Chondrocyte (in vitro differentiated cells): Measurements from ENCODE around the gene CCNJ. TPM values are rescaled to one million over a fixed set of nuclear protein-coding genes. Genes with fewer than 3 reads are reported as not detected.
A peak's percentile ranks its signal among the peaks of the same experiment; 100 is the strongest.

Experiments
- DNase-seq: peaks from one replicate; pipeline ENCODE4 v3.0.0; 2021; ENCODE audit warnings: mixed read lengths, low spot score
- H3K27ac Mint-ChIP-seq: one replicate; pipeline ENCODE4 v1.8.0; 2021; ENCODE audit warnings: mild to moderate bottlenecking, moderate library complexity, mixed read lengths; ENCODE audit not compliant: unreplicated experiment
- H3K27me3 Mint-ChIP-seq: 2 replicates; pipeline ENCODE4 v1.8.0; 2021; ENCODE audit warnings: low read depth, mixed read lengths
- H3K36me3 Mint-ChIP-seq: 2 replicates; pipeline ENCODE4 v1.8.0; 2021; ENCODE audit warnings: low read depth, mixed read lengths
- H3K4me1 Mint-ChIP-seq: 2 replicates; pipeline ENCODE4 v1.8.0; 2021; ENCODE audit warnings: low read depth, mild to moderate bottlenecking, mixed read lengths
- H3K4me3 Mint-ChIP-seq: one replicate; pipeline ENCODE4 v1.8.0; 2021; ENCODE audit warnings: mild to moderate bottlenecking, moderate library complexity, mixed read lengths; ENCODE audit not compliant: unreplicated experiment
- H3K9me3 Mint-ChIP-seq: 2 replicates; pipeline ENCODE4 v1.8.0; 2021; ENCODE audit warnings: low read depth, mixed read lengths
- CTCF ChIP-seq: fragments of 200-600 bp; sonication (generic); IDR thresholded peaks from 2 replicates; pipeline ENCODE4 v1.5.0; 2021; ENCODE audit warnings: antibody characterized with exemption, mild to moderate bottlenecking, moderate library complexity
- total RNA-seq: library from RNA; stranded (reverse); gene quantifications from 3 replicates; pipeline ENCODE4 v1.2.1, GENCODE V29; 2021

CCNJ gene
- total RNA-seq, 1 donor from 2014 or later = 7.6 TPM

- Mint-ChIP-seq H3K36me3 (no peaks in the 10 kb centered on the region), H3K4me1 (no peaks in the 10 kb centered on the region), H3K27me3 (peaks cover 34% of the 10 kb centered on the region), H3K27ac (no peak overlapping the region), H3K4me3 (no peak overlapping the region), H3K9me3 (no peaks in the 10 kb centered on the region)
- no peak for TF ChIP-seq CTCF
- DNase-seq = no peak
Observed at GRCh38 chr10:96034625-96035024, 8.8 kb upstream of the CCNJ start.

- no peak for DNase-seq
- TF ChIP-seq CTCF = no peak
- Mint-ChIP-seq H3K4me1 (peaks cover 5% of the 10 kb centered on the region), H3K27me3 (peaks cover 23% of the 10 kb centered on the region), H3K9me3 (no peaks in the 10 kb centered on the region), H3K36me3 (no peaks in the 10 kb centered on the region), H3K27ac (no peak overlapping the region), H3K4me3 (no peak overlapping the region)
Observed at GRCh38 chr10:96038476-96039387, 4.7 kb upstream of the CCNJ start.

GRCh38 chr10:96041146-96041545 lies 2.2 kb upstream of the CCNJ start:
- Mint-ChIP-seq H3K27ac (no peak overlapping the region), H3K4me3 (no peak overlapping the region), H3K27me3 (peaks cover 13% of the 10 kb centered on the region), H3K9me3 (no peaks in the 10 kb centered on the region), H3K4me1 (peaks cover 22% of the 10 kb centered on the region), H3K36me3 (no peaks in the 10 kb centered on the region)
- no peak for TF ChIP-seq CTCF
- no peak for DNase-seq

- Mint-ChIP-seq H3K36me3 (peaks cover 2% of the 10 kb centered on the region), H3K27ac (peak overlapping the region; percentile 98), H3K4me3 (peak overlapping the region; percentile 96), H3K4me1 (peaks cover 37% of the 10 kb centered on the region), H3K27me3 (no peaks in the 10 kb centered on the region), H3K9me3 (no peaks in the 10 kb centered on the region)
- TF ChIP-seq CTCF = no peak
- DNase-seq = peak; percentile 90
Observed at GRCh38 chr10:96043893-96044715, 721 bp downstream of the CCNJ start.

DNA sequence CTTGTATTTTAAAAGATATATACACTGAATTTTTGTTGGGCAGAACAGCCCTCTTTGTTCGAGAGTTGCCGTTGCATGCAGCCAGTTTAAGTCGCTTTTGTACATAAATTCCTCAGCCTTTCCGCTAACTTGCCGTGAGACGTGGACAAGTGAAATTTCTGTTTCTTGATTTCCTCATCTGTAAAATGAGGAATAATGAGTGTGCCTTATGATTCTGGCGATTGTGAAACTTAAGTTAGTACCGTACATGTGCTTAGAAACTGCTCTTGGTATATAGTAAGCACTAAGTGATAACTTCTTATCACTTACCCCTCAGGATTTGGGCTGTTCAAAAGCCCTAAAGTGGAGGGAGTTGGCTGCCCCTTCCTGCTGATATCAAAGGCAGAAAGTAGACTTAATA lies 1.4 kb downstream of the CCNJ start:
- Mint-ChIP-seq H3K27ac (peak overlapping the region; percentile 98), H3K9me3 (no peaks in the 10 kb centered on the region), H3K4me3 (peak overlapping the region; percentile 96), H3K27me3 (no peaks in the 10 kb centered on the region), H3K36me3 (peaks cover 4% of the 10 kb centered on the region), H3K4me1 (peaks cover 37% of the 10 kb centered on the region)
- TF ChIP-seq CTCF = no peak
- DNase-seq = no peak
